GM12878 (cell line): Measurements from ENCODE around the gene PC. TPM values are rescaled to one million over a fixed set of nuclear protein-coding genes. Genes with fewer than 3 reads are reported as not detected.

ENCODE experiments used
- CBFB ChIP-seq: IDR thresholded peaks from 2 replicates; pipeline ENCODE4 v1.6.1; 2016; ENCODE audit warnings: antibody characterized with exemption, low read depth
- CBX3 ChIP-seq: fragments of 200-600 bp; sonication (generic); IDR thresholded peaks from 2 replicates; pipeline ENCODE4 v1.6.1; 2016; ENCODE audit warnings: low read depth, borderline replicate concordance
- CHD2 ChIP-seq: IDR thresholded peaks from 2 replicates; pipeline ENCODE4 v1.6.1; 2011; ENCODE audit warnings: low read depth, low read length, improper control_type of control experiment, borderline replicate concordance
- CHD4 ChIP-seq: fragments of 200-600 bp; sonication (generic); IDR thresholded peaks from 2 replicates; pipeline ENCODE4 v1.6.1; 2016; ENCODE audit warnings: mild to moderate bottlenecking
- DPF2 ChIP-seq: fragments of 450-650 bp; IDR thresholded peaks from 2 replicates; pipeline ENCODE4 v1.6.1; 2017; ENCODE audit warnings: mild to moderate bottlenecking
- FOXM1 ChIP-seq: IDR thresholded peaks from 2 replicates; pipeline ENCODE4 v1.6.1; 2012; ENCODE audit warnings: low read depth, mild to moderate bottlenecking, inconsistent platforms, low read length, moderate library complexity
- GABPA ChIP-seq: IDR thresholded peaks from 2 replicates; pipeline ENCODE4 v1.6.1; 2014; ENCODE audit warnings: antibody characterized with exemption, low read depth, mild to moderate bottlenecking, inconsistent platforms
- HCFC1 ChIP-seq: fragments of 150-350 bp; IDR thresholded peaks from 2 replicates; pipeline ENCODE4 v1.6.1; 2014; ENCODE audit warnings: low read length
- HDGF ChIP-seq: fragments of 450-650 bp; IDR thresholded peaks from 2 replicates; pipeline ENCODE4 v1.6.1; 2016; ENCODE audit warnings: antibody characterized with exemption
- MTA2 ChIP-seq: fragments of 450-650 bp; IDR thresholded peaks from 2 replicates; pipeline ENCODE4 v1.6.1; 2016; ENCODE audit warnings: low read depth, mild to moderate bottlenecking, moderate library complexity
- MYB ChIP-seq: fragments of 150-350 bp; IDR thresholded peaks from 2 replicates; pipeline ENCODE4 v1.6.1; 2014; ENCODE audit warnings: mild to moderate bottlenecking, low read depth, low read length, borderline replicate concordance
- PAX8 ChIP-seq: fragments of 450-650 bp; IDR thresholded peaks from 2 replicates; pipeline ENCODE4 v1.6.1; 2017; ENCODE audit warnings: mild to moderate bottlenecking, moderate library complexity
- PML ChIP-seq: IDR thresholded peaks from 2 replicates; pipeline ENCODE4 v1.6.1; 2012; ENCODE audit warnings: low read length, inconsistent platforms
- RB1 ChIP-seq: fragments of 450-650 bp; formaldehyde crosslinking; IDR thresholded peaks from 2 replicates; pipeline ENCODE4 v1.6.1; 2017; ENCODE audit warnings: mild to moderate bottlenecking, borderline replicate concordance
- RELA ChIP-seq: fragments of 450-650 bp; IDR thresholded peaks from 2 replicates; pipeline ENCODE4 v1.8.0; 2014; ENCODE audit warnings: borderline replicate concordance; ENCODE audit not compliant: partially characterized antibody
- SMARCA5 ChIP-seq: fragments of 450-650 bp; IDR thresholded peaks from 2 replicates; pipeline ENCODE4 v1.6.1; 2017; ENCODE audit warnings: mild to moderate bottlenecking
- SMC3 ChIP-seq: IDR thresholded peaks from 2 replicates; pipeline ENCODE4 v1.6.1; 2011; ENCODE audit warnings: low read length, improper control_type of control experiment, borderline replicate concordance
- SP1 ChIP-seq: IDR thresholded peaks from one replicate; pipeline ENCODE4 v1.6.1; 2011; ENCODE audit warnings: low read depth, low read length
- SREBF2 ChIP-seq: IDR thresholded peaks from 2 replicates; pipeline ENCODE4 v1.6.1; 2012; ENCODE audit warnings: mild to moderate bottlenecking, low read length
- SRF ChIP-seq, 2 experiments: IDR thresholded peaks; 2 replicates each; pipeline ENCODE4 v1.6.1; 2011; ENCODE audit warnings: low read depth in 2 of 2, low read length in 2 of 2, mild to moderate bottlenecking in 1 of 2, moderate library complexity in 1 of 2
- TAF1 ChIP-seq: IDR thresholded peaks from 2 replicates; pipeline ENCODE4 v1.6.1; 2011; ENCODE audit warnings: mild to moderate bottlenecking, low read depth, low read length, borderline replicate concordance
- TARDBP ChIP-seq: IDR thresholded peaks from 2 replicates; pipeline ENCODE4 v1.6.1; 2016; ENCODE audit warnings: borderline replicate concordance
- WRNIP1 ChIP-seq: IDR thresholded peaks from 2 replicates; pipeline ENCODE4 v1.6.1; 2011; ENCODE audit warnings: low read depth, low read length, improper control_type of control experiment, borderline replicate concordance
- YBX1 ChIP-seq: fragments of 450-650 bp; IDR thresholded peaks from 2 replicates; pipeline ENCODE4 v1.6.1; 2016; ENCODE audit warnings: antibody characterized with exemption
- ZNF217 ChIP-seq: fragments of 450-650 bp; IDR thresholded peaks from 2 replicates; pipeline ENCODE4 v1.6.1; 2017; ENCODE audit warnings: antibody characterized with exemption, mild to moderate bottlenecking
- ZNF274 ChIP-seq: IDR thresholded peaks from one replicate; pipeline ENCODE4 v1.8.0; 2011; ENCODE audit not compliant: insufficient read length, insufficient read depth
- polyA plus RNA-seq, 11 experiments: library from polyadenylated mRNA; depleted of rRNA in 4 of 11; unstranded in 6 of 11; stranded (reverse) in 5 of 11; fragments of >200 nt; fragmentation: Nextera tagmentation in 4 of 11; fragmentation: Illumina TruSeq in 1 of 11; extraction: Ambion mirVana in 4 of 11; extraction: Trizol in 1 of 11; gene quantifications; 1 replicate in 1 of 11; 2 replicates in 10 of 11; pipeline versions ENCODE4 v1.2.1 to v1.2.3, GENCODE V29; 2011 to 2016; ENCODE audit warnings: inconsistent platforms in 2 of 11, missing spikeins in 2 of 11, low read depth in 1 of 11
- total RNA-seq, 4 experiments: library from RNA; depleted of rRNA in 3 of 4; stranded (reverse); fragments of >200 nt in 3 of 4; fragmentation: Illumina TruSeq in 1 of 4; extraction: Trizol in 1 of 4; gene quantifications; 2 replicates each; pipeline versions ENCODE4 v1.2.1 to v1.2.3, GENCODE V29; 2013 to 2021
- TF ChIP-seq, protein P1 (sequence below): fragments of 450-650 bp; IDR thresholded peaks from 2 replicates; pipeline ENCODE4 v1.6.1; 2017; ENCODE audit warnings: antibody characterized with exemption, mild to moderate bottlenecking, moderate library complexity
- TF ChIP-seq, protein P2 (sequence below): IDR thresholded peaks from 2 replicates; pipeline ENCODE4 v1.6.1; 2012; ENCODE audit warnings: mild to moderate bottlenecking, low read depth, low read length

PC gene
- total and polyA plus RNA-seq, 10 of the 15 experiments (the other 5 are each of a cell fraction or from before 2014, with no cell fraction given): 0.22 to 10.3 (median 4.5) TPM

DNA sequence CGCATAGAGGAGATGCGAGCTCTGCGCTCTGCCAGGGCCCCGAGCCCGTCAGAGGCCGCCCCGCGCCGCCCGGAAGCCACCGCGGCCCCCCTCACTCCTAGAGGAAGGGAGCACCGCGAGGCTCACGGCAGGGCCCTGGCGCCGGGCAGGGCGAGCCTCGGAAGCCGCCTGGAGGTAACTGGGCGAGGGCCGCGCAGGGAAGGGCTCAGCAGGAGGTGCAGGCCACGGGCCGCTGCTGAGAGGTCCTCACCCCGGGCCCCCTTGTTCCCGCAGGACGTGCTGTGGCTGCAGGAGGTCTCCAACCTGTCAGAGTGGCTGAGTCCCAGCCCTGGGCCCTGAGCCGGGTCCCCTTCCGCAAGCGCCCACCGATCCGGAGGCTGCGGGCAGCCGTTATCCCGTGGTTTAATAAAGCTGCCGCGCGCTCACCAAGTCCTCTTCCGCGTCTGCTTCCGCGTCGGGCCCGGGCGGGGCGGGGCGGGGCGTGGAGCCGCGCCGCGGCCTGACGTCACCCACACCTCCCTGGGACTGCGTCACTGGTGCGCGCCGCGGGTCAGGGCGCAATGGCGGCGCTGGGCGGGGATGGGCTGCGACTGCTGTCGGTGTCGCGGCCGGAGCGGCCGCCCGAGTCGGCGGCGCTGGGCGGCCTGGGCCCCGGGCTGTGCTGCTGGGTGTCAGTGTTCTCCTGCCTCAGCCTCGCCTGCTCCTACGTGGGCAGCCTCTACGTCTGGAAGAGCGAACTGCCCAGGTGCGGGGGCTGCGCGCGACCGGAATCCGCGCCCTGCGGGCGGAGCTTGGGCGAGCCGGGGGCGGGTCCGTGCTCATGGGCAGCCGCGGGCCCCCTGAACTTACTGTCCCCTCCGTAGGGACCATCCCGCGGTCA is 115.0 kb downstream of the PC start, which contains the start of gene RCE1 (continued):
- TF ChIP-seq DPF2 (peak; percentile 84), CBFB (no peak), CHD4 (no peak), FOXM1 (no peak), SMC3 (no peak), SRF (IDR thresholded peaks at IDR 0.05; ENCODE audit: low read depth in 2 of 2, low read length in 2 of 2) (peak; percentile 49 to 88), SMARCA5 (0 out of 2 replicates have a peak, but pooled peaks have one; percentile 56), HCFC1 (peak; percentile 81), HDGF (no peak), YBX1 (no peak), RELA (peak; percentile 85), GABPA (no peak), TAF1 (peak; percentile 93), RB1 (peak; percentile 96), ZNF217 (0 out of 2 replicates have a peak, but pooled peaks have one; percentile 29), CBX3 (no peak), MTA2 (no peak), PML (0 out of 2 replicates have a peak, but pooled peaks have one; percentile 37), CHD2 (no peak; the same call in 1 of the 2 replicates), SP1 (peak; percentile 81), MYB (no peak), PAX8 (no peak), SREBF2 (no peak), WRNIP1 (no peak), TARDBP (peak; percentile 33; the same call in 1 of the 2 replicates), ZNF274 (no peak)
- TF ChIP-seq, protein P1, sequence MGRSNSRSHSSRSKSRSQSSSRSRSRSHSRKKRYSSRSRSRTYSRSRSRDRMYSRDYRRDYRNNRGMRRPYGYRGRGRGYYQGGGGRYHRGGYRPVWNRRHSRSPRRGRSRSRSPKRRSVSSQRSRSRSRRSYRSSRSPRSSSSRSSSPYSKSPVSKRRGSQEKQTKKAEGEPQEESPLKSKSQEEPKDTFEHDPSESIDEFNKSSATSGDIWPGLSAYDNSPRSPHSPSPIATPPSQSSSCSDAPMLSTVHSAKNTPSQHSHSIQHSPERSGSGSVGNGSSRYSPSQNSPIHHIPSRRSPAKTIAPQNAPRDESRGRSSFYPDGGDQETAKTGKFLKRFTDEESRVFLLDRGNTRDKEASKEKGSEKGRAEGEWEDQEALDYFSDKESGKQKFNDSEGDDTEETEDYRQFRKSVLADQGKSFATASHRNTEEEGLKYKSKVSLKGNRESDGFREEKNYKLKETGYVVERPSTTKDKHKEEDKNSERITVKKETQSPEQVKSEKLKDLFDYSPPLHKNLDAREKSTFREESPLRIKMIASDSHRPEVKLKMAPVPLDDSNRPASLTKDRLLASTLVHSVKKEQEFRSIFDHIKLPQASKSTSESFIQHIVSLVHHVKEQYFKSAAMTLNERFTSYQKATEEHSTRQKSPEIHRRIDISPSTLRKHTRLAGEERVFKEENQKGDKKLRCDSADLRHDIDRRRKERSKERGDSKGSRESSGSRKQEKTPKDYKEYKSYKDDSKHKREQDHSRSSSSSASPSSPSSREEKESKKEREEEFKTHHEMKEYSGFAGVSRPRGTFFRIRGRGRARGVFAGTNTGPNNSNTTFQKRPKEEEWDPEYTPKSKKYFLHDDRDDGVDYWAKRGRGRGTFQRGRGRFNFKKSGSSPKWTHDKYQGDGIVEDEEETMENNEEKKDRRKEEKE: 0 out of 2 replicates have a peak, but pooled peaks have one; percentile 15
- TF ChIP-seq, protein P2, sequence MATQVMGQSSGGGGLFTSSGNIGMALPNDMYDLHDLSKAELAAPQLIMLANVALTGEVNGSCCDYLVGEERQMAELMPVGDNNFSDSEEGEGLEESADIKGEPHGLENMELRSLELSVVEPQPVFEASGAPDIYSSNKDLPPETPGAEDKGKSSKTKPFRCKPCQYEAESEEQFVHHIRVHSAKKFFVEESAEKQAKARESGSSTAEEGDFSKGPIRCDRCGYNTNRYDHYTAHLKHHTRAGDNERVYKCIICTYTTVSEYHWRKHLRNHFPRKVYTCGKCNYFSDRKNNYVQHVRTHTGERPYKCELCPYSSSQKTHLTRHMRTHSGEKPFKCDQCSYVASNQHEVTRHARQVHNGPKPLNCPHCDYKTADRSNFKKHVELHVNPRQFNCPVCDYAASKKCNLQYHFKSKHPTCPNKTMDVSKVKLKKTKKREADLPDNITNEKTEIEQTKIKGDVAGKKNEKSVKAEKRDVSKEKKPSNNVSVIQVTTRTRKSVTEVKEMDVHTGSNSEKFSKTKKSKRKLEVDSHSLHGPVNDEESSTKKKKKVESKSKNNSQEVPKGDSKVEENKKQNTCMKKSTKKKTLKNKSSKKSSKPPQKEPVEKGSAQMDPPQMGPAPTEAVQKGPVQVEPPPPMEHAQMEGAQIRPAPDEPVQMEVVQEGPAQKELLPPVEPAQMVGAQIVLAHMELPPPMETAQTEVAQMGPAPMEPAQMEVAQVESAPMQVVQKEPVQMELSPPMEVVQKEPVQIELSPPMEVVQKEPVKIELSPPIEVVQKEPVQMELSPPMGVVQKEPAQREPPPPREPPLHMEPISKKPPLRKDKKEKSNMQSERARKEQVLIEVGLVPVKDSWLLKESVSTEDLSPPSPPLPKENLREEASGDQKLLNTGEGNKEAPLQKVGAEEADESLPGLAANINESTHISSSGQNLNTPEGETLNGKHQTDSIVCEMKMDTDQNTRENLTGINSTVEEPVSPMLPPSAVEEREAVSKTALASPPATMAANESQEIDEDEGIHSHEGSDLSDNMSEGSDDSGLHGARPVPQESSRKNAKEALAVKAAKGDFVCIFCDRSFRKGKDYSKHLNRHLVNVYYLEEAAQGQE: no peak
